OCI-LY1 (cell line): ENCODE measurements around the gene PABPC3.

Source experiments
- CTCF ChIP-seq: fragments of 200-600 bp; sonication (generic), shearing (Covaris generic); IDR thresholded peaks from 2 replicates; pipeline ENCODE4 v1.5.1; 2017; ENCODE audit warnings: mild to moderate bottlenecking, antibody characterized with exemption, low read length, moderate library complexity, mixed read lengths
- EZH2 ChIP-seq: fragments of 200-600 bp; sonication (generic), shearing (Covaris generic); IDR thresholded peaks from 2 replicates; pipeline ENCODE4 v1.8.0; 2017; ENCODE audit warnings: borderline replicate concordance, mixed run types, mild to moderate bottlenecking, antibody characterized with exemption, low read length, moderate library complexity, mixed read lengths

DNA sequence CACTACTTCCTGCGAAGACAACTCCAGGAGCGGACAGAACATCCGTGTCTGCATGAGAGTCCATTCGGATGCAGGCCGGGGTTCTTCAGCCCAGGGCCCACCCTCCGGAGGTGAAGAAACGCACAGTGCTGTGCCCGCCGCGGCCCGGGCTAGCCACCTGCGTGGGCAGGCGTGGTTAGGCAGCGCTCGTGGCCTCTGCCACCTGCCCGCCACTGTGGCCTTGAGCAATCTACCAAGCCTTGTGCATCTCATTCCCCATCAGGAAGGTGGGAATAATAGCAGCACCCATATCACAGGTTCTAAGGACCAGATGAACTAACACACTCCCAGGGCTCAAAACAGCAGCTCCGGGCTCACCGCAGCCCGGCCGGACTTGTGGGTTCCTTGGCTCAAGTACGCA is 26.7 kb upstream of the PABPC3 start:
- TF ChIP-seq CTCF (no peak), EZH2 (no peak)
